A549 (cell line): Measurements from ENCODE around the gene NCOA1.

Experiments used
- BHLHE40 ChIP-seq: IDR thresholded peaks from 2 replicates; pipeline ENCODE4 v1.6.1; 2012; ENCODE audit warnings: low read depth, low read length, inconsistent platforms
- CTCF ChIP-seq: fragments of >200 bp; sonication (Bioruptor Twin); formaldehyde crosslinking; IDR thresholded peaks from 3 replicates; pipeline ENCODE4 v1.5.1; 2016
- POLR2A ChIP-seq: IDR thresholded peaks from 2 replicates; pipeline ENCODE4 v1.6.1; 2012; ENCODE audit warnings: mild to moderate bottlenecking, low read length
- SMC3 ChIP-seq: fragments of >200 bp; sonication (Bioruptor Twin); formaldehyde crosslinking; IDR thresholded peaks from 3 replicates; pipeline ENCODE4 v1.6.1; 2018; ENCODE audit warnings: inconsistent platforms
- SREBF2 ChIP-seq: fragments of 450-650 bp; IDR thresholded peaks from 2 replicates; pipeline ENCODE4 v1.6.1; 2014; ENCODE audit warnings: mild to moderate bottlenecking, moderate library complexity
- ZSCAN20 ChIP-seq: fragments of 250-450 bp; sonication (Bioruptor Pico); IDR thresholded peaks from 2 replicates; pipeline ENCODE4 v1.8.0; 2022; ENCODE audit warnings: mild to moderate bottlenecking, moderate library complexity

DNA sequence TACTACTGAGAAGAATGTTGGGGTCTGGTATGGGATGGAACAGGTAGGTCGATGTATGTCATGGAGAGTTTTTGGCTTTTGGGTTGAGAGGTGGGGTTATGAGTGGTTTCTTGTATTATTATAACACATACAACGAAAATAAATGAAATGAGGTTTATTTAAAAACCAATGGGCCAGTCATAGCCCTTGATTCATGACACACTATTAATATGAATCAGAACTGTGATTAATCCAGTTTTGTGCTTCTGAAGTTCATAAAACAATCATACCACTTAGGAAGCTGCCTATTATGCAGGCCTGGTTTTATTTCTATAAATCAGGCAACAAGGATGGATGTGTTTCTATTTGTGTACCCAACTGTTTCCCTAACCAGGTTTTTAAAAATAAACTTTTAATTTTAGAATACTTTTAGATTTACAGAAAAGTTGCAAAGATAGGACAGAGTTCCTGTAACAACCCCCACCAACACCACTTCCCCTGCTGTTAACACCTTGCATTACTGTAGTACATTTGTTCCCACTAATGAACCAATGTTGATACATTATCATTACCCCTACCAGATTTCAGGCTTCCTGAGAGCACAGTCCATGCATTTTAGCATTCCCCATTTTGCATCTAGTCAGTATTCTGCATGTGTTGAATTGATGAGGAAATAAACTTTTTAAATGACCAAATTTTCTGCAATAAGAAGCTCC is 37.5 kb upstream of the NCOA1 start:
- TF ChIP-seq BHLHE40 (no peak), ZSCAN20 (CRISPR knock-in tag) (no peak), POLR2A (no peak), SREBF2 (no peak), SMC3 (no peak), CTCF (no peak)
